HG03159 (cell line): ENCODE data around the gene PREX1.

Experiments used
- ATAC-seq: cut with Tn5 transposase; IDR thresholded peaks from one replicate; pipeline ENCODE4 v1.9.1; 2021; ENCODE audit warnings: mild to moderate bottlenecking, moderate library complexity; ENCODE audit not compliant: unreplicated experiment

Gene PREX1

GRCh38 chr20:48706710-48707365 is 121.0 kb downstream of the PREX1 start:
- no peak for ATAC-seq

- ATAC-seq = no peak
These were observed 121.6 kb downstream of the PREX1 start for GRCh38 chr20:48706116-48706656.

GRCh38 chr20:48705240-48706115 is 122.3 kb downstream of the PREX1 start:
- ATAC-seq = no peak

- no peak for ATAC-seq
These were observed 123.0 kb downstream of the PREX1 start for GRCh38 chr20:48704761-48705160.

GRCh38 chr20:48703511-48704219 is 124.1 kb downstream of the PREX1 start:
- no peak for ATAC-seq

- ATAC-seq = no peak
These were observed 124.7 kb downstream of the PREX1 start for GRCh38 chr20:48703107-48703506.

GRCh38 chr20:48702455-48702913 is 125.3 kb downstream of the PREX1 start:
- no peak for ATAC-seq

- ATAC-seq = no peak
These were observed 126.1 kb downstream of the PREX1 start for GRCh38 chr20:48701702-48702101.

- ATAC-seq = no peak
These were observed 129.1 kb downstream of the PREX1 start for GRCh38 chr20:48698507-48699267.

- ATAC-seq = no peak
These were observed 129.8 kb downstream of the PREX1 start for GRCh38 chr20:48697845-48698491.

GRCh38 chr20:48696671-48697070 is 131.1 kb downstream of the PREX1 start:
- ATAC-seq = no peak

- ATAC-seq = no peak
These were observed 132.1 kb downstream of the PREX1 start for GRCh38 chr20:48695738-48696137.

- ATAC-seq = no peak
These were observed 132.5 kb downstream of the PREX1 start for GRCh38 chr20:48695255-48695654.

GRCh38 chr20:48694381-48694865 is 133.4 kb downstream of the PREX1 start:
- ATAC-seq = no peak

- ATAC-seq = no peak
These were observed 136.3 kb downstream of the PREX1 start for GRCh38 chr20:48691523-48691922.

- ATAC-seq = no peak
These were observed 136.9 kb downstream of the PREX1 start for GRCh38 chr20:48690888-48691287.

- ATAC-seq = no peak
These were observed 137.8 kb downstream of the PREX1 start for GRCh38 chr20:48689874-48690571.

- no peak for ATAC-seq
These were observed 138.4 kb downstream of the PREX1 start for GRCh38 chr20:48689388-48689787.

- no peak for ATAC-seq
These were observed 139.2 kb downstream of the PREX1 start for GRCh38 chr20:48688579-48688978.
